Erythroblast (primary cell): Measurements from ENCODE around the gene ENPP1.

ENCODE experiments used
- GATA1 ChIP-seq: IDR thresholded peaks from 2 replicates; pipeline ENCODE4 v1.6.1; 2011; ENCODE audit warnings: low read depth, mild to moderate bottlenecking, control low read depth, low read length, moderate library complexity
- POLR2A ChIP-seq: IDR thresholded peaks from 2 replicates; pipeline ENCODE4 v1.6.1; 2011; ENCODE audit warnings: mild to moderate bottlenecking, low read length

DNA sequence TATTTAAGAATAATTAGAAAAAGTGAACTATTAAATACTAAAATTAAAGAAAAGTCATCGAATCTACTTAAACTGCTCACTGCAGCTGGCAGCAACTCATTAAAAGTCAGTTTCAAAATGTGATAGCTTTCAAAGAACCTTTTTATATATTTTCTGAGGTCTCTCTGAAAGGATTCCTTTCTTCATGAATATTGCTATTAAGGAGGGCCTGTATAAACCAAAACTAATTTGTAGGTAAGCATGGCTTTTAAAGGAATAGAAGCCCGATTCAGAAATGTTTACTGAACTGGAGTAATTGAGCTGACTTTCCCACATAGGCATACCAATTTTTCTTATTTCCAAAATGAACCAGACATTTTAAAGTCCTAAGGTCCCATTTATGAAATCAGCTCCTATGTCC lies 41.2 kb upstream of the ENPP1 start:
- TF ChIP-seq POLR2A, result no peak
- no peak for TF ChIP-seq GATA1
